T-cell (primary cell): Measurements from ENCODE around the gene ATP6AP1. TPM values are rescaled to one million over a fixed set of nuclear protein-coding genes. Genes with fewer than 3 reads are reported as not detected.

Source experiments
- ATAC-seq, 4 experiments: fragments of 200-7000 bp in 3 of 4; fragments of 150-1000 bp in 1 of 4; cut with Tn5 transposase; replicated peaks in 1 of 4; 1 replicate in 3 of 4; 2 replicates in 1 of 4; pipeline ENCODE4 v1.10.0; 2021; ENCODE audit warnings: moderate library complexity in 3 of 4, mild to moderate bottlenecking in 2 of 4, moderate number of reproducible peaks in 1 of 4
- CTCF ChIA-PET, 2 donors: fragments of 300-600 bp; sonication (Branson Sonifier 250); formaldehyde crosslinking; loops; one replicate each; lab custom pipeline; 2022; ENCODE audit warnings: antibody characterized with exemption in 2 of 2; lab: Charles Lee
- POLR2A ChIA-PET, 2 donors: fragments of 300-600 bp; sonication (Branson Sonifier 250); formaldehyde crosslinking; loops; one replicate each; lab custom pipeline; 2022; ENCODE audit warnings: antibody characterized with exemption in 2 of 2; lab: Charles Lee
- DNase-seq, 35 experiments: peaks; one replicate each; pipeline versions ENCODE4 v3.0.0 to v3.0.0-alpha.2; 2013 to 2023
- H3K27ac ChIP-seq: one replicate; pipeline ENCODE4 v1.5.1; 2013; ENCODE audit warnings: low read length
- H3K27me3 ChIP-seq, 2 experiments: replicated peaks in 1 of 2; 1 replicate in 1 of 2; 2 replicates in 1 of 2; pipeline versions ENCODE4 v1.6.1 to v1.7.0; 2013; ENCODE audit warnings: low read length in 1 of 2, mixed read lengths in 1 of 2; ENCODE audit not compliant: control insufficient read depth in 2 of 2, insufficient read depth in 2 of 2; ENCODE audit errors: extremely low read depth in 1 of 2
- H3K36me3 ChIP-seq, 2 donors: 1 replicate in 1 of 2; 2 replicates in 1 of 2; pipeline versions ENCODE4 v1.6.1 to v1.7.0; 2013; ENCODE audit warnings: low read length in 1 of 2; ENCODE audit not compliant: control insufficient read depth in 2 of 2, insufficient read depth in 1 of 2; ENCODE audit errors: extremely low read depth in 1 of 2
- H3K4me1 ChIP-seq, 2 experiments: 1 replicate in 1 of 2; 2 replicates in 1 of 2; pipeline versions ENCODE4 v1.6.1 to v1.7.0; 2013; ENCODE audit warnings: low read length in 2 of 2, mixed read lengths in 1 of 2; ENCODE audit not compliant: insufficient read depth in 2 of 2, control insufficient read depth in 1 of 2; ENCODE audit errors: extremely low read depth in 1 of 2
- H3K4me3 ChIP-seq, 2 donors: 1 replicate in 1 of 2; 2 replicates in 1 of 2; pipeline versions ENCODE4 v1.5.1 to v1.7.0; 2013; ENCODE audit warnings: mild to moderate bottlenecking in 2 of 2, low read length in 1 of 2, moderate library complexity in 1 of 2; ENCODE audit not compliant: control insufficient read depth in 1 of 2; ENCODE audit errors: extremely low read depth in 1 of 2
- H3K9me3 ChIP-seq: 2 replicates; pipeline ENCODE4 v1.7.0; 2013
- H3K27ac Mint-ChIP-seq, 2 donors: one replicate each; pipeline ENCODE4 v1.8.0; 2020 to 2021; ENCODE audit warnings: mild to moderate bottlenecking in 2 of 2, mixed read lengths in 2 of 2
- H3K27me3 Mint-ChIP-seq, 2 donors: one replicate each; pipeline ENCODE4 v1.8.0; 2021 to 2022; ENCODE audit warnings: mixed read lengths in 2 of 2
- H3K36me3 Mint-ChIP-seq: one replicate; pipeline ENCODE4 v1.8.0; 2021; ENCODE audit warnings: mixed read lengths
- H3K4me1 Mint-ChIP-seq, 3 donors: one replicate each; pipeline ENCODE4 v1.8.0; 2020 to 2022; ENCODE audit warnings: mixed read lengths in 3 of 3, mild to moderate bottlenecking in 1 of 3
- H3K4me3 Mint-ChIP-seq, 3 donors: one replicate each; pipeline ENCODE4 v1.8.0; 2020 to 2022; ENCODE audit warnings: mild to moderate bottlenecking in 3 of 3, mixed read lengths in 3 of 3, moderate library complexity in 3 of 3
- H3K9me3 Mint-ChIP-seq, 3 donors: one replicate each; pipeline ENCODE4 v1.8.0; 2020 to 2022; ENCODE audit warnings: mixed read lengths in 3 of 3
- WGBS: methylation state at CpG from one replicate; pipeline ENCODE4 v1.1.5; 2013; ENCODE audit warnings: missing lambda C conversion rate; ENCODE audit not compliant: insufficient coverage; 5-methylcytosine and 5-hydroxymethylcytosine counted together
- total RNA-seq, 35 experiments: library from RNA in 6 of 35; stranded (reverse) in 6 of 35; fragments of 120-200 nt in 1 of 35; gene quantifications; one replicate each; pipeline versions ENCODE4 v1.2.1 to v1.2.4 and lab custom pipeline; 2013 to 2026

Gene ATP6AP1
- total RNA-seq, 5 donors from 2014 or later (not counting 1 experiment from before 2014, with no cell fraction given): 37.9 to 56.8 (median 53.6) TPM

GRCh38 chrX:154426916-154427770 is 1.3 kb upstream of the ATP6AP1 start:
- H3K4me3 Mint-ChIP-seq: peak overlapping the region in 2 of 3 donors; percentile 13 to 23

GRCh38 chrX:154429711-154430110 is 1.2 kb downstream of the ATP6AP1 start:
- peak overlapping the region; percentile 58 to 72 for H3K27ac Mint-ChIP-seq
- Histone ChIP-seq H3K27me3 (no peaks in the 10 kb centered on the region), H3K27ac (no peak overlapping the region), H3K4me1 (peaks cover 0 to 28% of the 10 kb centered on the region in 2 experiments), H3K4me3 (no peak overlapping the region), H3K36me3 (peaks cover 0 to 12% of the 10 kb centered on the region in 2 donors), H3K9me3 (no peaks in the 10 kb centered on the region)
- 90% methylated on average over 2 of the region's 2 CpGs for WGBS
- ChIA-PET POLR2A (interaction anchor here in 1 of 2 donors (0.5 kb wide), 1 partner anchor 119 kb away, joined by 3 read pairs; no protein-coding TSS in a partner anchor), CTCF (interaction anchor here in 1 of 2 donors (0.6 kb wide), 1 partner anchor 113 kb away, joined by 3 read pairs; no protein-coding TSS in a partner anchor)
- H3K27me3 Mint-ChIP-seq: peaks cover 0 to 7% of the 10 kb centered on the region in 2 donors
- H3K4me3 Mint-ChIP-seq: peak overlapping the region; percentile 74 to 83 (median 76)
- H3K9me3 Mint-ChIP-seq: no peaks in the 10 kb centered on the region
- H3K36me3 Mint-ChIP-seq: peaks cover 5% of the 10 kb centered on the region
- ATAC-seq (no peak), DNase-seq (no peak)
- peaks cover 18 to 29% (median 28%) of the 10 kb centered on the region in 3 donors for H3K4me1 Mint-ChIP-seq

More at GRCh38 chrX:154426916-154427770, 1.3 kb upstream of the ATP6AP1 start:
- WGBS: 100% methylated on average over 1 of the region's 13 CpGs
- Mint-ChIP-seq H3K9me3 (no peaks in the 10 kb centered on the region), H3K27me3 (peaks cover 0 to 4% of the 10 kb centered on the region in 2 donors), H3K4me1 (peaks cover 18 to 30% (median 29%) of the 10 kb centered on the region in 3 donors), H3K36me3 (no peaks in the 10 kb centered on the region), H3K27ac (peak overlapping the region; percentile 49 to 83)
- no peak for ATAC-seq
- no peaks in the 10 kb centered on the region for H3K27me3 ChIP-seq
- H3K4me1 ChIP-seq: peaks cover 0 to 28% of the 10 kb centered on the region in 2 experiments
- no peak overlapping the region for H3K4me3 ChIP-seq
- no peak for DNase-seq
- H3K36me3 ChIP-seq: peaks cover 0 to 5% of the 10 kb centered on the region in 2 donors
- CTCF ChIA-PET: no interaction called here
- POLR2A ChIA-PET: interaction anchor here in 1 of 2 donors (0.7 kb wide), 1 partner anchor 12 kb away, joined by 7 read pairs; no protein-coding TSS in a partner anchor
- no peaks in the 10 kb centered on the region for H3K9me3 ChIP-seq
- H3K27ac ChIP-seq: no peak overlapping the region

GRCh38 chrX:154430479-154430878 is 2.0 kb downstream of the ATP6AP1 start:
- peaks cover 0 to 28% of the 10 kb centered on the region in 2 experiments for H3K4me1 ChIP-seq
- ChIA-PET CTCF (interaction anchor here in 1 of 2 donors (0.6 kb wide), 1 partner anchor 112 kb away, joined by 3 read pairs; no protein-coding TSS in a partner anchor), POLR2A (no interaction called here)
- H3K36me3 ChIP-seq: peaks cover 0 to 16% of the 10 kb centered on the region in 2 donors
- no peaks in the 10 kb centered on the region for H3K27me3 ChIP-seq
- H3K4me3 ChIP-seq: no peak overlapping the region
- H3K9me3 ChIP-seq: no peaks in the 10 kb centered on the region
- peaks cover 5% of the 10 kb centered on the region for H3K36me3 Mint-ChIP-seq
- ATAC-seq (no peak), DNase-seq (no peak)
- H3K27me3 Mint-ChIP-seq: peaks cover 0 to 7% of the 10 kb centered on the region in 2 donors
- H3K4me3 Mint-ChIP-seq: peak overlapping the region in 1 of 3 donors; percentile 2
- H3K4me1 Mint-ChIP-seq: peaks cover 18 to 29% (median 28%) of the 10 kb centered on the region in 3 donors
- H3K27ac ChIP-seq: no peak overlapping the region
- H3K9me3 Mint-ChIP-seq: no peaks in the 10 kb centered on the region
- H3K27ac Mint-ChIP-seq: peak overlapping the region in 1 of 2 donors; percentile 70
- 40% methylated on average over 1 of the region's 6 CpGs for WGBS

GRCh38 chrX:154430916-154431315 is 2.4 kb downstream of the ATP6AP1 start:
- Histone ChIP-seq H3K36me3 (peaks cover 0 to 18% of the 10 kb centered on the region in 2 donors), H3K4me1 (peaks cover 0 to 30% of the 10 kb centered on the region in 2 experiments), H3K27me3 (no peaks in the 10 kb centered on the region), H3K9me3 (no peaks in the 10 kb centered on the region), H3K27ac (no peak overlapping the region), H3K4me3 (no peak overlapping the region)
- DNase-seq: no peak
- POLR2A ChIA-PET: interaction anchor here in 1 of 2 donors (0.5 kb wide), 1 partner anchor 97 kb away, joined by 3 read pairs; no protein-coding TSS in a partner anchor
- Mint-ChIP-seq H3K36me3 (peaks cover 5% of the 10 kb centered on the region), H3K27me3 (peaks cover 0 to 7% of the 10 kb centered on the region in 2 donors), H3K4me3 (peak overlapping the region in 1 of 3 donors; percentile 2), H3K4me1 (peaks cover 18 to 30% (median 29%) of the 10 kb centered on the region in 3 donors), H3K27ac (peak overlapping the region in 1 of 2 donors; percentile 70), H3K9me3 (no peaks in the 10 kb centered on the region)
- CTCF ChIA-PET: no interaction called here
- no peak for ATAC-seq
- no CpG with 5 or more reads among the region's 7 CpGs for WGBS

- Mint-ChIP-seq H3K27ac (peak overlapping the region; percentile 5 to 31), H3K27me3 (peaks cover 0 to 7% of the 10 kb centered on the region in 2 donors), H3K9me3 (no peaks in the 10 kb centered on the region), H3K4me1 (peaks cover 21 to 34% (median 34%) of the 10 kb centered on the region in 3 donors), H3K4me3 (no peak overlapping the region), H3K36me3 (peaks cover 8% of the 10 kb centered on the region)
- no peak overlapping the region for H3K4me3 ChIP-seq
- H3K27me3 ChIP-seq: no peaks in the 10 kb centered on the region
- WGBS: no CpG with 5 or more reads among the region's 5 CpGs
- H3K4me1 ChIP-seq: peaks cover 0 to 34% of the 10 kb centered on the region in 2 experiments
- ATAC-seq (no peak), DNase-seq (no peak)
- ChIA-PET POLR2A (interaction anchor here in 1 of 2 donors (0.5 kb wide), 1 partner anchor 96 kb away, joined by 3 read pairs; no protein-coding TSS in a partner anchor), CTCF (no interaction called here)
- H3K27ac ChIP-seq: no peak overlapping the region
- peaks cover 0 to 18% of the 10 kb centered on the region in 2 donors for H3K36me3 ChIP-seq
- H3K9me3 ChIP-seq: no peaks in the 10 kb centered on the region
Observed at GRCh38 chrX:154431341-154431740, 2.9 kb downstream of the ATP6AP1 start.

GRCh38 chrX:154432210-154432609 is 3.7 kb downstream of the ATP6AP1 start:
- no peak overlapping the region for H3K4me3 Mint-ChIP-seq
- H3K27me3 ChIP-seq: no peaks in the 10 kb centered on the region
- no peaks in the 10 kb centered on the region for H3K9me3 Mint-ChIP-seq
- DNase-seq (no peak), ATAC-seq (no peak)
- ChIA-PET CTCF (no interaction called here), POLR2A (no interaction called here)
- H3K27ac Mint-ChIP-seq: no peak overlapping the region
- H3K36me3 Mint-ChIP-seq: peaks cover 8% of the 10 kb centered on the region
- peaks cover 0 to 18% of the 10 kb centered on the region in 2 donors for H3K36me3 ChIP-seq
- peaks cover 0 to 33% of the 10 kb centered on the region in 2 experiments for H3K4me1 ChIP-seq
- no peak overlapping the region for H3K4me3 ChIP-seq
- no peak overlapping the region for H3K27ac ChIP-seq
- H3K9me3 ChIP-seq: no peaks in the 10 kb centered on the region
- H3K27me3 Mint-ChIP-seq: peaks cover 0 to 7% of the 10 kb centered on the region in 2 donors
- H3K4me1 Mint-ChIP-seq: peaks cover 23 to 36% (median 32%) of the 10 kb centered on the region in 3 donors
- WGBS: 100% methylated on average over 4 of the region's 8 CpGs
